HG03103 (cell line): ENCODE data around the gene PCED1B.

Experiments
- ATAC-seq: cut with Tn5 transposase; IDR thresholded peaks from one replicate; pipeline ENCODE4 v1.9.1; 2021; ENCODE audit warnings: low read depth; ENCODE audit not compliant: unreplicated experiment

Gene PCED1B

DNA sequence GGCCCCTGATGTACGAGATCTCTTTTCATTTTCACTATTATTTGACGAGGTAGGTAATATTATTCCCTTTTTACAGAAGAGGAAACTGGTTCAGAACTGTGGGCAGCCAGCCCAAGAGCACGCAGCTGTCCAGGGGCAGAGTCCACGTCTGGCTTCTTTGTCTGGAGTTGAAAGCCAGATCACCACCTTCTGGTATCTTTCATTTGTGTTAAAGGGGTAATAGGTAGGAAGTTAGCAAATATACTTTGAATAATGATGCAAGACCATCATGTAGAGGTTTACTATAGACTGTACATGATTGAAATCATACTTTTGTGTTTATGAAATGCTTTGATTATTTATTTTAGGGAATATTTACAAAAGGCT, 144.4 kb downstream of the PCED1B start:
- ATAC-seq = no peak

DNA sequence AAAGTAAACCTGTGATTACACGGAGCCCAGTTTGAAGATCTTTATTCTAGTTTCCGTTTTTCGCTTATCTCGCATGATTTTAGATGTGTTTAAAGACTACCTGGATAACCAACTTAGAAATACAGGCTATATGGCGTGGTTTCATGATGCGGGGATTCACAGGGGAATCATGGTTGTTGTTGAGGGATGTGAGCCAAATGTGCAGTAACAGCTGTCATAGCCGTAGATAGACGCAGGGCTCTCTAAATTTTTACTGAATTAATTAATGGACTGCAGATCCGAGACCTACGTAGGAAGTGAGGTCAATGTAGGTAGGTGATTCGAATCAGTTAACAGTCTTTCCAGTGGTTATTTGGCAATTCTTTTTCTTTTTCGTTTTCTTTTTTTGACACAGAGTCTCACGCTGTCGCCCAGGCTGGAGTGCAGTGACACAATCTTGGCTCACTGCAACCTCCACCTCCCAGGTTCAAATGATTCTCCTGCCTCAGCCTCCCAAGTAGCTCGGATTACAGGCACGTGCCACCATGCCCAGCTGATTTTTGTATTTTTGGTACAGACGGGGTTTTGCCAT, 145.2 kb downstream of the PCED1B start:
- ATAC-seq = no peak

DNA sequence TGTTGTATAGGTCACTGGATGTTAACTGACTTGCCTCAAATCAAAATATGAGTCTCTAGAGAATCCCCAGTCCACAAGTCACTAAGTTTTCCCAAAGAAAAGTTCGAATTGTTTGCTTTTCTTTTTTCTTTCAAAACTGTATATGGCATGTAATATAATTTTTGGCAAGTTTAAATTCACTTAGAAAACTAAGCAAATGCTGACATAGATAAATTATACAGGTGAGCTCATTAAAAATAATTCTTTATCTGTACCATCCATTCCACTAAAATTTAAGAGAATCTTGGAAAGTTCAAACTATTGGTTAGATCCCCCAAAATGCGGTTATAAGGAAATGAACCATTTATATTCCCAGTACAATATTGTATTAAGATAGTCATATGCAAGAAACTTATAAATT, 145.9 kb downstream of the PCED1B start:
- ATAC-seq = no peak

DNA sequence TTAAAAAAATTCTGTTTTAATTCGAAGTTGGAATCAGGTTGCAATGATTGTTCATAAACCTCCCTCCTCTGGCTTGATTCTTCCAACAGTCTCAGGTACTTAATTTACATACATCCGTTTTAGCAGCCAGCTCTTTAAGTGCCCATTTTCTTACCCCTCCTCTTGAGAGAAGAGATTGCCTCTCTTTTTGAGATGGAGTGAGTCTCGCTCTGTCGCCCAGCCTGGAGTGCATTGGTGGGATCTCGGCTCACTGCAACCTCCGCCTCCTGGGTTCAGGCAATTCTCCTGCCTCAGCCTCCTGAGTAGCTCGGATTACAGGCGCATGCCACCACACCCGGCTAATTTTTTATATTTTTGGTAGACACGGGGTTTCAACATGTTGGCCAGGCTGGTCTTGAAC, 146.8 kb downstream of the PCED1B start:
- no peak for ATAC-seq

DNA sequence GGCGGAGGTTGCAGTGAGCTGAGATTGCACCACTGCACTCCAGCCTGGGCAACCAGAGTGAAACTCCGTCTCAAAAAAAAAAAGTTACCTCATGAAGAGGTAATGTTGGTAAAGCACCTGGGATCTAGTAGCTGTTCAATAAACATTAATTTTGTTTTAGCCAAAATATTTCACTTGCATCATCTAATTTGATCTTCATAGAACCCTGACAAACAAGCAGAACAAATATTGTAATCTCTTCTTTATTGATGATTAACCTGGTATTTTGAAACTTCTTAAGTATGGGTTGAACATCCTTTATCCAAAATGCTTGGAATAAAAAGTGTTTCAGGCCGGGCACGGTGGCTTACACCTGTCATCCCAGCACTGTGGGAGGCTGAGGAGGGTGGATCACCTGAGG, 149.4 kb downstream of the PCED1B start:
- no peak for ATAC-seq

DNA sequence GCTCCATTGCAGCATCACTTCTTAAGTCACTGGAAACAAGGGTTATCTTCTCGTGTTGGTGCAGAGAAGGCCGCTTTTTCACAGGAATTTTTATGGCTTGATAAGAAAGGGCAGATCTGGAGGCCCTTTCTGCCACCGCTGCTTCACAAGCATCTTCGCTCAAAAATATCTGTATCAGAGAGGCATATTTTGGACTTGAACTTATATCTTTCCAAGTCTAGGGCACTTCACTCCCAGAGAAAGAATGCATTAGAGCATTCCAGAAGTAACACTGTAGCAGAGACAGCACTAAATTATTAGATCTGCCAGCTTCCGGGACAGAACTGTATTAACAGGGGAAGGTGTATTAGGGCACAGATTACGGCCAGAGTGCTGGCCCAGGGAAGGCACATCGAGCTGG, 152.0 kb downstream of the PCED1B start:
- ATAC-seq = no peak

DNA sequence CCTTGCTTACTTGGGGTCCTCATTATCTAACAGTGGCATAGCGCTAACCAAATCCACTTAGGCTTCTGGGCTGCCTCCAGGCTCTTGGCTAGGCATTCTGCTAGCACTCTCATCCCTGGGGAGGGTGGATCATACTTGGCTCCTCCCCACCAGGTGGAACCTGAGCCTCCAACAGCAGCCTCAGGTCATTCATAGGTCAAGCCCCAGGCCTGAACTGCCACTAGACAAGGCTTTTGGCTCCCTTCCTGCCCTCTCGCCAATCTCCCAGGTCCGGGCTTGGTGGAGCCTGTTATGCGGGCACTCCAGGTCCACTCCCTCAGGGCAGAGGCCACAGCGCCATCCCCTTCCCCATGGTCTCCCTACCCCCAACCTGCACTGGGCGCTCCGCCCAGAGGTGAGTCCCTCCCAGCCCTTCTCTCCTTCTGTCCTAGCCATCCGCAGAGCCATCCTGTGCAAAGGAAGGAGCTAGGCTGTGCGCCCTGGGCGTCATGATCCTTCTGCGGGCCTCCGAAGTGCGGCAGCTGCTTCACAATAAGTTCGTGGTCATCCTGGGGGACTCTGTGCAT, 155.2 kb downstream of the PCED1B start:
- ATAC-seq = no peak

DNA sequence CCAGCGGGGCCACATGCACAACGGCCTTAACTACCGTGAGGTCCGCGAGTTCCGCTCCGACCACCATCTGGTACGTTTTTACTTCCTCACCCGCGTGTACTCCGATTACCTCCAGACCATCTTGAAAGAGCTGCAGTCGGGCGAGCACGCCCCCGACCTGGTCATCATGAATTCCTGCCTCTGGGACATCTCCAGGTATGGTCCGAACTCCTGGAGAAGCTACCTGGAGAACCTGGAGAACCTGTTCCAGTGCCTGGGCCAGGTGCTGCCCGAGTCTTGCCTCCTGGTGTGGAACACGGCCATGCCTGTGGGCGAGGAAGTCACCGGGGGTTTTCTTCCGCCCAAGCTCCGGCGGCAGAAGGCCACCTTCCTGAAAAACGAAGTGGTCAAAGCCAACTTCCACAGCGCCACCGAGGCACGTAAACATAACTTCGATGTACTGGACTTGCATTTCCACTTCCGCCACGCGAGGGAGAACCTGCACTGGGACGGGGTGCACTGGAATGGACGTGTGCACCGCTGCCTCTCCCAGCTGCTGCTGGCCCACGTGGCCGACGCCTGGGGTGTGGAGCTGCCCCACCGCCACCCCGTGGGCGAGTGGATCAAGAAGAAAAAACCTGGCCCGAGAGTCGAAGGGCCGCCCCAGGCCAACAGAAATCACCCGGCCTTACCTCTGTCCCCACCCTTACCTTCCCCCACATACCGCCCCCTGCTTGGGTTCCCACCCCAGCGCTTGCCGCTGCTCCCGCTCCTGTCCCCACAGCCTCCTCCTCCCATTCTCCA, 156.0 kb downstream of the PCED1B start:
- ATAC-seq = no peak

DNA sequence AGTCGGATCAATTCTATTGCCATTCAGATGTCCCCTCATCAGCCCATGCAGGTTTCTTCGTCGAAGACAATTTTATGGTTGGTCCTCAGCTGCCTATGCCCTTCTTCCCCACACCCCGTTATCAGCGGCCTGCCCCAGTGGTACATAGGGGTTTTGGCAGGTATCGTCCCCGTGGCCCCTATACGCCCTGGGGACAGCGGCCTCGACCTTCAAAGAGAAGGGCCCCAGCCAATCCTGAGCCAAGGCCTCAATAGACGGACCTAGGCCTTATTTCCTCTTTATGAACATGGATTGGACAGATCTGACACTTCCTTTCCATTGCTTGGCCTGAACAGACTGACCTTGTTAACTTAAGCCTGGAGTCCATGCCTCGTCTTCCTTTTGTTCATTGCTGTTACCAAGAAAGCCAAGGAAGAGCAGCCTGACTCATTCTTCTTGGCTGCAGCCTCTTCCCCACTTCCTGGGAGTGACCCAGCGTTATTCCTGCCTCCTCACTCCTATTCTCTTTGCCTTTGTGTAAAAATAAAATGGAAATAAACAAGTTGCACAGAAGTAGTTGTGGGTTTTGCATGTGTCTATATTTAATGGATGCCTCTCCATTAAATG, 156.8 kb downstream of the PCED1B start:
- ATAC-seq = no peak

DNA sequence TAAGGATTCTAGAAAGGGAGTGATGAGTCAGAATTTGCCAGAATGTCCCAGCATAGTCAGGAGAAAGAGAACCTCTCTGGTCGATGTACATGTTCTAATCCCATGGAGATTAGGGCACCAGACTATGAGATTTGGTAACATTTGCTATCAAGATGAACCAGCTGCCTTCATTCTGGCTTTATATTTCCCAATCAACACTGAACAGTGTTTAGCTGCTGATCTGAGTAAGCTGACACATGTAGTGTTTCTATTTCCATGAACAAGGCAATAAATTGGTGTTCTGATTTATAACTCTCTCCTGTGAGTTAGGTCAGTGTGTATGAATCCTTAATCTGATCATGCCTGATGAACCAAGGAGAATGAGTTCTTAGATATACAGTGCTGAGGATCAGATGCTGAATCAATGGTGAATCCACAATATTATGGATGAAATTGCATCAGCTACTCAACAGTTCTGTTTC, 158.4 kb downstream of the PCED1B start:
- ATAC-seq = no peak

DNA sequence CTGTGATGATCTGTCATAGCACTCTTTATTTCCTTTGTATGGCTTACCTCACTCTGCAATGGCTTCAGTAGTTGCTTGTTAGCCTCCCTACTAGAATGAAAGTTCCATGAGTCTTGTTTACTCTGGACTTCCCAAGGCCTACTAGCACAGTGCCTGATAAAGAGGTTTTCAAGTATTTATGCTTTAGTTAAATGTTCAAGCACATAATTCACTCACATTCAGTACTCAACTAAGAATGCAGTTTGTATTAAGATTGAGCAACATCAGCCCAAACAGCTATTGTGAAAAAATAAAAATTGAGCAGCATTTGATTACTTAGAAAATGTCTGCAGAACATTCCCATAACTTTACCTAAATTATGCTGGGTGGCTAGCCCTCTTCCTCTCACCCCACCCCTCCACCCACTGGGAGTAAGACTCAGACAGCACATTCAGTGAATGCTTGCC, 159.3 kb downstream of the PCED1B start:
- ATAC-seq = no peak

DNA sequence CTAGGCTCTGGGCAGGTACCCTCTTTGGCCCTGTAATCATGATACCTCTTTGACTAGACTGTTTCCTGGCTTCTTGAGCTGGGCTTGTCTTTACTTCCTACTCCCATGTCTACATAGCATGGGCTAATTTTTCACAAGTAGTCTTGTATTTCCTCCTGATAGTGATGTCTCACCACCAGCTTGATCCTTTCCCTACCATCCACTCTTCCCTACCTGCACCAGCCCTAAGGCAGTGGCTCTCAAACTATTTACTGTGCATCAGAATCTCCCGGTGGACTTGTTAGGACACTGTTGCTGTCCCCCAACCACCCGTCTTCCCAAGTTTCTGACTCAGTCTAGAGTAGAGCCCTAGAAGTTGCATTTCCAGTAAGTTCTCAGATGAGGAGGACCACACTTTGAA, 163.0 kb downstream of the PCED1B start:
- no peak for ATAC-seq

DNA sequence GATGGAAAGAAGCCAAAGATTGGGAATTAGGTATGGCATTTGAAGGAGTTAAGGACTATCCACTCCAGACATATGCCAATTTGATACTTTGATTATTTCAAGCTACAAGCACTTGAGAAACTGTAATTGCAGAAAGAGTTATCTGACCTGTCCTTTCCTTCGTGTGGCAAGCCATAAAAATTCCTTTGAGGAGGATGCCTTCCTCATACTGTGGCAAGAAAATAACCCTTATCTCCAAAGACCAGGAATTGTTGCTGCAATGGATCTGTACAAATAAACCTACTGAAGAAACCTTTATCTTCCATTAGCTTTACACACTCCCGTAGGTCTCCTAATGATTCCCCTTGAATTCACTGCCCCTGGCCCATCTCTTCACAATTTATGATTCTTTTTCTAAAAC, 165.4 kb downstream of the PCED1B start:
- no peak for ATAC-seq

DNA sequence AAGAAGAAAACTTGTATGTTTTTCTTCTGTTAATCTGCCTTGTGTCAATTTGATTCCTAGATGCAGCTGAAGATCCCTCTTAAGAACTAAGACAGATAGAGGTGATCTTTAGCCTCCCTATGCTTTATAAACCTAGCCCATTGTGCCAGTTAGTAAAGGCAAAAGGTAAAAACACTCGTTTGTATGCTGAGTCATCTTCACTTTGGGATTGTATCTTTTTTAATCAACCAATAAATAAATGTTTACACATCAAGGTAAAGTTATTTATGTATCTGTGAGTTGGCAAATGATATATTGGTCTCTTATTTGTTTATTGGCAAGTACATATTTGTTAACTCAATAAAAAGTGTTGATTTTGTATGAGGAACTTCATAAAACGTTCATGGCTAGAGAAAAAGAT, 166.2 kb downstream of the PCED1B start:
- no peak for ATAC-seq

DNA sequence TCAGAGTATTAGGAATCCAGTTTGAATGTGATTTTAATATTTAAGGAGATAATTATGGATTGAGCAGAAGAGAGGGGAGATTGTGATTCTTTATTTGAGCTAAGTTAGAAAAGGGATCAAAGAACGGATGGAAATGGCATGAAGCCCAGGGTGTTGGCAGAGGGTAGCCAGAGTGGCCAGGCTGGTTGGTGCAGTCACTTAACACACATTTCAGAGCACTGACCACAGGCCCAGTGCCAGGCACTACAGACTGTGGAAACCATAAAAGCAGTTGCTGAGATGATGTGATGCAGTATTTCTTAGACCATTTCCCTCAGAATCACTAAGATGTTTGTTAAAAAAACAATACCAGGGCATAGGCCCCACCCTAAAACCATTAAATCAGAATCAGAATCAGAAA, 168.0 kb downstream of the PCED1B start:
- no peak for ATAC-seq

DNA sequence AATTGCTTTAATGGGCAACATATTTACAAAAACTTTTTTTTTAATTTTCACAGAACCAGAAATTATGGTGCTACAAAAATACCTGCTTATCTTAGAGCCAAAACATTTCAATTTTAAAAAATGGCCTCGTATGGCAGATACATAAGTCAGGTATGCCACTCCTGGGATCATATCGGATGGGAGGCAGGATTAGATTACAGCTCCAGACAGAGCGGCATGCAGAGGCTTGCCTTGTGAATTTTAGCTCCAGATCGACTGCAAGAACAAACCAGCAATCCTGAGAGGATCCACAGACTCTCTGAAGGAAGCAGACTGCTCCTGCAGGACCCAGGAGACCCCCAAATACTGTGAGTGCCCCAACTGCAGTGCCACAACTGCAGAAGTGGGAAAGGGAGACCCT, 169.7 kb downstream of the PCED1B start:
- no peak for ATAC-seq

DNA sequence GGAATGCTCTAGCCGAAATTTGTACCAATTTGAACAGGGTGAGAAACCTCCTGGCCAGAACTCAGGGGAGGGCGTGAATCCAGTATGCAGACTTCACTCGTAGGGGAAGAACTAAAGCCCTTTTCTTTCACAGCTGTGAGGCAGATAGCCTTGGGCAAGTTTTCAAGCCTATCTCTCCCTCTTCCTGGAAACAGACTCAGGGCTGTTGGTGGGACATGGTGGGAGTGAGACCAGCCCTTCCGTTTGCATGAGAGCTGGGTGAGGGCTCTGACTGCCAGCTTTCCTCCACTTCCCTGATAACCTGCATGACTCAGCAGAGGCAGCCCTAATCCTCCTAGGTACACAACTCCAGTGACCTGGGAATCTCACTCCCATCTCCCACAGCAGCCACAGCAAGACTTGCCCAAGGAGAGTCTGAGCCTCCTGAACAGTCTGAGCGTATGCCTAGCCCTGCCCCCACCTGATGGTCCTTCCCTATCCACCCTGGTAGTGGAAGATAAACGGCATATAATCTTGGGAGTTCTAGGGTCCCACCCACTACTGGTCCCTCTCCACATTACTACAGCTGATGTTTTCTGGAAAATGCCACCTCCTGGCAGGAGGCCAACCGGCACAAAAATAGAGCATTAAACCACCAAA, 170.4 kb downstream of the PCED1B start:
- ATAC-seq = no peak

DNA sequence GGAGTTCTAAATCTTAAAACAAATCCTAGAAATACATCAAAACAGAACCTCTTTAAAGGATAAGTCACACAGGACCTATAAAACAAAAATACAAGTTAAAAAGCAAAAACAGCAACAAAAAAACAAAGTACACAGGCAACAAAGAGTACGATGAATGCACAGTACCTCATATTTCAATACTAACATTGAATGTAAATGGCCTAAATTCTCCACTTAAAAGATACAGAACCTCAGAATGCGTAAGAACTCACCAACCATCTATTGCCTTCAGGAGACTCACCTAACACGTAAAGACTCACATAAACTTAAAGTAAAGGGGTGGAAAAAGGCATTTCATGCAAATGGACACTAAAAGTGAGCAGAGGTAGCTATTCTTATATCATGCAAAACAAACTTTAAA, 172.5 kb downstream of the PCED1B start:
- no peak for ATAC-seq

DNA sequence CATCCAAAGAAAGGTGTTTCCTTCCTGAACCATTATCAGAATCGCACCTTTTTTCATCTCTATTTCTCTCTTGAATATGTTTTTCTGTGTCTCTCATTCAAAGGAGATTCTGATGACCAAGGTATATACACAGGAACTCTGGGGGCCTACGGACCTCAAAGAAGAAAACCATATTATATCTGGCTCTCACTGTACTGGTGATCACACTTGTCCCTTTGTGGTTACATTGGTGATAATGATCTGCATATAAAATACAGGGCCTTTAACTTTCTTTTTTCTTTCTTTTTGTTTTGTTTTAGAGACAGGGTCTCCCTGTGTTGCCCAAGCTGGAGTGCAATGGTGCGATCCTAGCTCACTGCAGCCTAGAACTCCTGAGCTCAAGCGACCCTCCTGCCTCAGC, 185.5 kb downstream of the PCED1B start:
- no peak for ATAC-seq

DNA sequence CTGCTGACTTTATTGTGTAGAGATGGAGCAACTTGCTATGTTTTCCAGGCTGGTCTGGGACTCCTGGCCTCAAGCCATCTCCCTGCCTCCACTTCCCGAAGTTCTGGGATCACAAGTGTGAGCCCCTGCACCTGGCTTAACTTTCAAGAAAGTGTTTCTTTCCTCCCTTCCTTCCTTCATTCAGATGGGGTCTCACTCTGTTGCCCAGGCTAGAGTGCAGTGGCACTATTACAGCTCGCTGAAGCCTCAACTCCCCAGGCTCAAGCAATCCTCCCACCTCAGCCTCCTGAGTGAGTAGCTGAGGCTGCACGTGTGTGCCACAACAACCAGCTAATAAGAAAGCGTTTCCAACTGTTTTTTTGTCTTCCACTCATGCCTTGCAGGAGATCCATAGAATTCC, 186.0 kb downstream of the PCED1B start:
- no peak for ATAC-seq

DNA sequence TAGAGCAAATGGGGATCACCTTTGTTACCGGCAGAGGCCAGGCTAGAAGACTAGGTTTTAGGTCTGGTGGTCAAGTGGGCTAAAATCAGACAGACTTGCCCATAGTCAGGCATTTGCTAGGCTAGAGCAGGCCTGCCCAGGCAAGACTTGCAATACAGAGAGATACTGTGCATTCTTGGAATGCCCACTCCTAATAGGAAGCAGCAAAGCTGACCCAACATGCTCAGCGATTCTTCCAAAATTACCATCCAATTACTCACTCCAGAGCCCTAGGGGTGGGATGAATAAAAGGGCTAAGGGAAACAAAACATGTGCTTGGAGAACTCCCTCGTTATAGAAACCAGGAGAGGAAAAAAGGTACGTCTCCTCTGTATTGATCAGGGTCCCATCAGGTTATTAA, 188.2 kb downstream of the PCED1B start:
- ATAC-seq = no peak
